ENCODE data around the gene TTLL5. TPM values are rescaled to one million over a fixed set of nuclear protein-coding genes. Genes with fewer than 3 reads are reported as not detected.
A peak's percentile ranks its signal among the peaks of the same experiment; 100 is the strongest.

Gene TTLL5
- polyA plus RNA-seq, 1 of the 3 experiments (the other 2 are of a cell fraction): 9.6 TPM

GRCh38 chr14:75904311-75904710, 243.3 kb downstream of the TTLL5 start:
- Histone ChIP-seq H3F3A (replicated peaks; ENCODE audit: insufficient read depth) (peaks cover 4% of the 10 kb centered on the region), H3K4me1 (ENCODE audit: control insufficient read depth in 1 of 2, insufficient read depth in 2 of 2, low read depth in 1 of 2, low read length in 1 of 2) (peaks cover 2 to 9% of the 10 kb centered on the region in 2 experiments; a peak in 2 of 4 replicates), H3K36me3 (replicated peaks in 1 of 2; ENCODE audit: control insufficient read depth in 1 of 2, insufficient read depth in 2 of 2, low read length in 1 of 2) (peaks cover 0 to 11% of the 10 kb centered on the region in 2 experiments), H3K4me3 (ENCODE audit: low read depth in 2 of 2, low read length in 1 of 2) (no peak overlapping the region), H3K27me3 (ENCODE audit: insufficient read depth) (no peaks in the 10 kb centered on the region), H3K79me2 (ENCODE audit: insufficient read depth) (no peaks in the 10 kb centered on the region), H2AFZ (ENCODE audit: low read depth) (no peak overlapping the region), H3K9me3 (no peaks in the 10 kb centered on the region), H3K4me2 (no peak overlapping the region), H3K9me2 (no peaks in the 10 kb centered on the region), H4K20me1 (ENCODE audit: insufficient read depth) (no peaks in the 10 kb centered on the region), H3K27ac (ENCODE audit: low read depth in 2 of 2, low read length in 1 of 2) (no peak overlapping the region), H3K9ac (no peak overlapping the region)
- CTCF ChIA-PET: interaction anchor here (3.8 to 14.8 kb wide), 2 partner anchors 13 to 74 kb away, joined by 46 to 550 read pairs; partner anchors contain the start of genes IFT43 and TGFB3
- TF ChIP-seq TAF1 (IDR thresholded peaks at IDR 0.05; ENCODE audit: borderline replicate concordance, low read depth, low read length) (no peak), FOSL2 (IDR thresholded peaks at IDR 0.05; ENCODE audit: borderline replicate concordance, low read depth) (no peak), EP300 (IDR thresholded peaks at IDR 0.05; ENCODE audit: borderline replicate concordance in 1 of 2, low read depth in 1 of 2, low read length in 1 of 2) (no peak), REST (IDR thresholded peaks at IDR 0.05; ENCODE audit: low read depth, low read length) (no peak), GABPA (IDR thresholded peaks at IDR 0.05; ENCODE audit: low read depth) (no peak), FOXJ3 (CRISPR knock-in tag; IDR thresholded peaks at IDR 0.05) (no peak), RCOR1 (IDR thresholded peaks at IDR 0.05; ENCODE audit: low read length) (no peak)
- no peak for DNase-seq
- POLR2A ChIA-PET: no interaction called here
- WGBS (ENCODE audit: low lambda C conversion rate): 89% methylated on average over 3 of the region's 3 CpGs

GRCh38 chr14:75905147-75905904, 244.3 kb downstream of the TTLL5 start:
- no peak for DNase-seq
- Histone ChIP-seq H3K4me3 (ENCODE audit: low read depth in 2 of 2, low read length in 1 of 2) (no peak overlapping the region), H3K9ac (no peak overlapping the region), H3K9me3 (no peaks in the 10 kb centered on the region), H3K4me2 (no peak overlapping the region; the same call in 1 of the 2 replicates), H3K4me1 (ENCODE audit: control insufficient read depth in 1 of 2, insufficient read depth in 2 of 2, low read depth in 1 of 2, low read length in 1 of 2) (peaks cover 9 to 12% of the 10 kb centered on the region in 2 experiments; a peak in 3 of 4 replicates), H3K27ac (ENCODE audit: low read depth in 2 of 2, low read length in 1 of 2) (peak overlapping the region in 1 of 2 experiments; percentile 19; a peak in 1 of 4 replicates), H2AFZ (ENCODE audit: low read depth) (no peak overlapping the region), H3F3A (replicated peaks; ENCODE audit: insufficient read depth) (peaks cover 4% of the 10 kb centered on the region), H3K27me3 (ENCODE audit: insufficient read depth) (no peaks in the 10 kb centered on the region), H3K79me2 (ENCODE audit: insufficient read depth) (no peaks in the 10 kb centered on the region), H4K20me1 (ENCODE audit: insufficient read depth) (no peaks in the 10 kb centered on the region), H3K9me2 (no peaks in the 10 kb centered on the region), H3K36me3 (replicated peaks in 1 of 2; ENCODE audit: control insufficient read depth in 1 of 2, insufficient read depth in 2 of 2, low read length in 1 of 2) (peaks cover 0 to 11% of the 10 kb centered on the region in 2 experiments)
- TF ChIP-seq TCF12 (IDR thresholded peaks at IDR 0.05) (no peak), POLR2AphosphoS5 (IDR thresholded peaks at IDR 0.05; ENCODE audit: low read depth, low read length) (no peak), REST (IDR thresholded peaks at IDR 0.05; ENCODE audit: low read depth, low read length) (no peak), YY1 (IDR thresholded peaks at IDR 0.05; ENCODE audit: low read depth) (no peak), NFIC (IDR thresholded peaks at IDR 0.05; ENCODE audit: borderline replicate concordance) (peak; percentile 67), FOXJ3 (CRISPR knock-in tag; IDR thresholded peaks at IDR 0.05) (no peak), FOXM1 (IDR thresholded peaks at IDR 0.05; ENCODE audit: low read depth) (no peak)
- ChIA-PET POLR2A (interaction anchor here (0.6 to 1.5 kb wide), 2 partner anchors 74 to 703 kb away, joined by 3 to 6 read pairs; no protein-coding TSS in a partner anchor), CTCF (interaction anchor here (1.2 to 14.8 kb wide), 16 partner anchors 9 to 482 kb away, joined by 3 to 550 read pairs (median 14); partner anchors contain the start of genes IFT43 and TGFB3)
- 80% methylated on average over 7 of the region's 7 CpGs for WGBS (ENCODE audit: low lambda C conversion rate)

Data from SK-N-SH (cell line).